NCI-H446 treated with DMSO at 0.1 percent for 48 hours (cell line): Measurements from ENCODE around the gene SELENOO.
"Not testable (repeated sequence)": the region's sequence is repeated elsewhere in the genome, so short reads cannot be mapped to it uniquely, and the experiment has no call there.

ENCODE experiments used
- DNase-seq: peaks from one replicate; lab custom pipeline; 2025; lab: John Stamatoyannopoulos, UW

Gene SELENOO

DNA sequence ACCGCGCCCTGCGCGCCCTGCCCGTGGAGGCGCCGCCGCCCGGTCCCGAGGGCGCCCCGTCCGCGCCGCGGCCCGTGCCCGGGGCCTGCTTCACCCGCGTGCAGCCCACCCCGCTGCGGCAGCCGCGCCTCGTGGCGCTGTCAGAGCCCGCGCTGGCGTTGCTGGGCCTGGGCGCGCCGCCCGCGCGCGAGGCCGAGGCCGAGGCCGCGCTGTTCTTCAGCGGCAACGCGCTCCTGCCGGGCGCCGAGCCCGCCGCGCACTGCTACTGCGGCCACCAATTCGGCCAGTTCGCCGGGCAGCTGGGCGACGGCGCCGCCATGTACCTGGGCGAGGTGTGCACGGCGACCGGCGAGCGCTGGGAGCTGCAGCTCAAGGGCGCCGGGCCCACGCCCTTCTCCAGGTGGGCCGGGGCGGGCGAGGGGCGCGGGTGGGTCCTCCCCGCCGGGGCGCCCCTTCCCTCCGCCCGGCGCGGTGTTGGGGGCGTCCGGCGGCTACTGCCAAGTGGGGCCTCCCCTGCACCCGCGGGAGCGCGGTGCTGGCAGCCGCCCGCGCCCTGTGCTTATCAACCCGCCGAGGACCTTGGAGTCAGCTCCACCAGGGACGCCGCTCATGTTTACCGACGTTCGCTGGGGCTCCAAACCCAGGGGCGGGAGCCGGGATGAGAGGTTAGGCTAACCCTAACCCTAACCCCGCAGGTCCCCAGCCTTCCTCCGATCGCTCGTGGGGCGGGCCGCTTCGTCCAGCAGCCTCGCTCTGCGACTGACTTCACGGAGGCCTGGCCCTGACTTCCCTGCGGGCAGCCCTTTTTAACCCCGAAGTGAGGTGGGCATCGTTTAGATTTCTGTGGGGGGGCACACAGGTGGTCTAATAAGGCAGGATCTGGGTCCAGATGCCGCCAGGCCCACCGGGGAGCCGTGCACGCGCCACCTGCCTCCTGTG lies 649 bp downstream of the SELENOO start:
- no peak for DNase-seq

DNA sequence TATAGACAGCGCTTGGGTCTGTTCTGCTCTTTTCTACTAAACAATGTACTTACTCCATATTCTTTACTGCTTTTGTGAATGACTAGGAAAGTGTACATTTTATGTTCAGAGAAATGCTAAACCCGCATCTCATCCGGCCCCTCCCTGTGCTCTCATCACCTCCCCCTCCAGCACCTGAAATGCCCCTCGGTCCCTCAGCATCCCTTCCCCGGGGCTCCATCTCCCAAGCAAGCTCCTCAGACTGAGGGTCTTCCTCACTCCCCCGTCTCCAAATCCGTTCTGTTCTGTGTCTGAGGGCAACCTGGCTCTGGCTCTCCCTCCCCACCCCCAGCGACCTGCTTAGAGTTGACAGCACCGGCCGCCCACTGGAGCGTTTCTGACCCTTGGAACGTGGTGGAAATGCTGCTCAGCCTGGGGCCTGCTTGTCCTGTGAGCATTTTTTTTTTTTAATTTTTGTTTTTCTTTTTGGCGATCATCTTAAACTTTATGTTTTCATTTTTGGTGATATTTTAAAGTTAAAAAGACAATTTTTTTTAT lies 1.4 kb downstream of the SELENOO start:
- DNase-seq: no peak

DNA sequence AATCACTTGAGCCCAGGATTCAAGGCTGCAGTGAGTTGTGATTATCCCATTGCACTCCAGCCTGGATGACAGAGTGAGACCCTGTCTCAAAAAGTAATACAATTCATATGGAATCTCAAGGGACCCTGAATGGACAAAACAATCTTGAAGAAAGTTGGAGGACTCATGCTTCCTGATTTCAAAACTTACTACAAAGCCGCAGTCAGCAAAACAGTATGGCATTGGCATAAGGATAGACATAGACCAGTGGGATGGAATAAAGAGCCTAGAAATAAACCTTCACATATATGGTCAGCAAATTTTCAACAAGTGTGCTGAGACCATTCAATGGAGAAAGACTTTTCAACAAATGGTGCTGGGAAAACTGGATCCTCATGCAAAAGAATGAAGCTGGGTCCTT lies 2.5 kb downstream of the SELENOO start:
- no peak for DNase-seq

DNA sequence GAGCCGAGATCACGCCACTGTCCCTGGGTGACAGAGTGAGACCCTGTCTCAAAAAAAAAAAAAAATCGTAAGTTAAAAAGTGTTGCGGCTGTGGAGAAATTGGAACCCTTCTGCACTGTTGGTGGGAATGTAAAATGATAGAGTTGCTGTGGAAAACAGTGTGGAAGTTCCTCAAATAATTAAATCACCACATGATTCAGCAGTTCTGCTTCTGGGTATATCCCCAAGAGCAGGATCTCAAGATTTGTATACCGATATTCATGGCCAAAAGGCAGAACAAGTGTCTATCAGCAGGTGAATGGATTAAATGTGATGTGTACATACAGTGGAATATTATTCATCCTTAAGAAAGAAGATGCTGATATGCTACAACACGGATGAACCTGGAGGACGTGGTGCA lies 3.8 kb downstream of the SELENOO start:
- DNase-seq: no peak

DNA sequence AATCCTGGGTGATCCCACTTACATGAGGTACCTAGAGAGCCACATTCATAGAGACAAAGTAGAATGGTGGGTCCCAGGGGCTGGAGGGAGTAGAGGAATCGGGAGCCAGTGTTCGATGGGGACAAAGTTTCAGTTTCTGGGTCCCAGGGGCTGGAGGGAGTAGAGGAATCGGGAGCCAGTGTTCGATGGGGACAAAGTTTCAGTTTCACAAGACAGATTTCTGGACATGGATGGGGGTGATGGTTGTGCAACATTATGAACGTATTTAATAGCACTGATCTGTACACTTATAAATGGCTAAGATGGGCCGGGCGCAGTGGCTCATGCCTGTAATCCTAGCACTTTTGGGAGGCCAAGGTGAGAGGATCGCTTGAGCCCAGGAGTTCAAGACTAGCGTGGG lies 4.2 kb downstream of the SELENOO start:
- DNase-seq: not testable (repeated sequence)

DNA sequence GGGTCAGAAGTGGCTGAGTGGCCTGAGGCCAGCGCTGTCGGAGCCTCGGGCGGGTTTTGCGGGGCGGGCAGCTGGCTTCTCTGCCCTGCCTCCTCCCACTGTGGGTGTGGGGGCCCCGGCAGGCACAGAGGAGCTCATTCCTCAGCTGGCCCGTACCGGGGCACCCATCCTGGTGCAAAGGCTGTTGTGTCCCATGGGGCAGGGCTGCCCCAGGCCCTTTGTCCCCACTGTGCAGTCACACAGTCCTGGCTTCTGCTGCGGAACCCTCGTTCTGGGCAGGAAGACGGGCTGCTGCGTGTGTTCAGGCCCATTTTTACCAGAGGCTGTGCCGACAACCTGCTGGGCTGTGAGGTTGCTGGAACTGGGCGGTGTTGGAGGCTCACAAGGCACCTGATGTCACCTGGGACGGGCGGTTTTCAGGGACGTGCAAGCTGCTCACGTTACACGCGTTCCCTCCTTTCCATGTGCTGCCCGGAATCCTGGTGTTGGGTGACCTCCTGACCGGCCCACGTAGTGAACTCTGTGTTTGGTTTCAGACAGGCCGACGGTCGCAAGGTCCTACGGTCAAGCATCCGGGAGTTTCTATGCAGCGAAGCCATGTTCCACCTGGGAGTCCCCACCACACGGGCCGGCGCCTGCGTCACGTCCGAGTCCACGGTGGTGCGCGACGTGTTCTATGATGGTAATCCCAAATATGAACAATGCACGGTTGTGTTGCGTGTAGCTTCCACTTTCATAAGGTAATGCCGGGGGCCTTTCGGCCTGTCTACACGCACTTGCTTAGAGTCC lies 5.2 kb downstream of the SELENOO start:
- DNase-seq: no peak

DNA sequence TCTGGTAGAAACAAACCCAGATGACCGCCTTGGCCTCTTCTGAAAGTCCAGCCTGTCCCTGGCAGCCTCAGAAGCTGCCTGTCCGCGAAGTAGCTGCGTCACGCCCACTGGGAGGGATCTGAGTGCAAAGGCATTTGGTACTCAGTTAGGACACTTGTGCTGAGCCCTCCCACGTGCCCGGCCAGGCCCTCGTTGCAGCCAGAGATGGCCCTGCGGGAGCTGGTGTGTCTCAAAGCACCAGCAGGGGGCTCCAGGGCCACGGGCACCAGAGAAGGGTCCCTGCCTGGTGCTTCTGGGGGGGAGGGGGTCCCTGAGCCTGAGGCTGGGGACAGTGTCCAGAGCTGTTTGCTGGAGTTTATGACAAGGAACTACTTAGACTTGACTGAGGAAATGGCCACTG lies 5.8 kb downstream of the SELENOO start:
- no peak for DNase-seq

DNA sequence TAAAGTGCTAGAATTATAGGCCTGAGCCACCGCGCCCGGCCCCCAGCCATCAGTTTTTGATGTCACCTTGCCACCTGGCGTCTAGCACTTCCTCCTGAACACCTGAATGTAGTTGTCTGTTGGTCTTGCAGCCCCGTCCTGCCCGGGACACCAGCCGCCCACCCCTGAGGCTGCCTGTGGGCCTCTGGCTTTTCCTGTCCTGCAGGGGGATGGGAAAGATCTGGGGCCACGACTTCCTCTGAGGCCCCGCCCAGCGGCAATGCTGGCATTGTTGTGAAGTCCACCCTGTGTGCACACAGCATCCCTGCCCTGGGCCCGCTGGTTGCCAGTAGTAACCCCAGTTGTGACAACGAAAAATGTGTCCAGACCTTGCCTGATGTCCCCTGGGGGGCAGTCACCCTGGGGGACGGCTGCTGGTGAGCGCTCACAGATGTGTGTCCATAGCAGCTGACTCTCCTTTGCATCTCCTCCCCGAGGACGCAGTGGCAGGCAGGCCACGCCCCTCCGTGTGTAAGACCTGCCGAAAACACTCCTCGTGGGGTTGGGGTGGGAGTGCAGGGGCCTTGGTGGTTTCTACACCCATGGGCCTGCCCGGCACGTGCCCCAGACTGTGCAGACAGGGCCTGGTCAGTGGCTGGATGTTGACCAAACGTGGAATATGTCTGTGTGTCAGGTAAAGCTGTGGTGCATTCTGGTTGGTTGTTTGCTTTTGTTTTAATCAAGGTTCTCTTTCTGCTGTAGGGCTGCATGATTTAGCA lies 6.8 kb downstream of the SELENOO start:
- DNase-seq: no peak

DNA sequence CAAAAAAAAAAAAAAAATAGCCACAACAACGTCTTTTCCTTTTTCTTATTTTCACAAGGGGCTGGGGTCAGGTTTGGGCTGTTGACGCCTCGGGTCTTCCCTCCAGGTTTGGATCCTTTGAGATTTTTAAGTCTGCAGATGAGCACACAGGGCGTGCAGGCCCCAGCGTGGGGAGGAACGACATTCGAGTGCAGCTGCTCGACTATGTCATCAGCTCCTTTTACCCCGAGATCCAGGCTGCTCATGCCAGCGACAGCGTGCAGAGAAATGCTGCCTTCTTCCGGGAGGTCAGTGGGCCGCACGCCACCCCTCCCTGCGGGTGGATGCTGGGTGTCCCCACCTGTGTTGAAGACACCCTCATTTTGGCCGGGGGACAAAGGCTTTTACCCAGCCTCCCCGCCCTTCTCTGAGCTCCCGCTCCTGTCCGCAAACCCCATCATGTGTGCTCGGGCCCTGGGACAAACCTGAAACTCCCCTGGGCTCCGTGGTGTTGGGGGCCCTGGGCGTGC lies 7.7 kb downstream of the SELENOO start:
- DNase-seq: no peak

DNA sequence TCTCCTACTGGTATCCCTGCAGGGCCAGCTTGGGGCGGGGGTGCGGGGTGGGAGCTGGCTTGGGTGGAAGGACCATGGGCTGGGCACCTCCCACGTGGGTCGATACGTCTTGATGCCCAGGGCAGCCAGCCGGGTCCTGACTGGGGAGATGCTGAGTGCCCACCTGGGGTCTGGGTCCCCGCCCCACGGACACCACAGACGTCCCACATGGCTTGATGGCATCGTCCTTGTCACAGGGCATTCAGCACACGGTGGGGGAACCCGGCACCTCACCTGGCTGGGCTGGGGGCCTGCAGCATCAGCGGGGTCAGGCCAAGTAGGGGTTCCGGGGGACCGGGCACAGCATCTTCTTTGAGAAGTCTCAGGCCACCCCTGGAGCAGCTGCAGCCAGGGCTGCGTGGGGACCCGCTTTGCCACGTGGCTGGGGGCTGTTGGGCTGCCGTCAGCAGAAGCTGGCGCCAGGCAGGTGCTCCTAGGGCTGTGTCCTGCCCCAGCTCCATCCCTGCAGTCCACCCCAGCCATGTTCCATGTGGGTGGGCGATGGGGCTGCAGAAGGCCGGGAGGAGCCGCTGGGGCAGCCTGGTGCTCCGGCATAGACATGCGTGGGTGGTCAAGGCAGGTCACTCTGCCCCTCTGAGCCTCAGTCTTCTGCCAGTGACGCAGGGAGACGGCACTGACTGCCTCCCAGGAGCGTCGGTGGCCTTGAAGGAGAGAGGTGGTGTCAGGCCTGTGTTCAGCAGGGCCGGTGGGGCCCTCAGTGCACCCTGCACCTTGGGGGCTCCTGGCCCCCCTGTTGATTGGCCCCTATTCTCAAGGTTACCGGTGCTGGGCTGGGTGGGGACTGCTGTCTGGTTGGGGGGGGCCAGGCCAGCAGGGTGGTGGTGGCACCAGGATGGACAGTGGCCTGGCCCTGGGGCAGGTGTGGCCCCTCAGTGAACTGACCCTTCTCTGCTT lies 8.4 kb downstream of the SELENOO start:
- DNase-seq: no peak

DNA sequence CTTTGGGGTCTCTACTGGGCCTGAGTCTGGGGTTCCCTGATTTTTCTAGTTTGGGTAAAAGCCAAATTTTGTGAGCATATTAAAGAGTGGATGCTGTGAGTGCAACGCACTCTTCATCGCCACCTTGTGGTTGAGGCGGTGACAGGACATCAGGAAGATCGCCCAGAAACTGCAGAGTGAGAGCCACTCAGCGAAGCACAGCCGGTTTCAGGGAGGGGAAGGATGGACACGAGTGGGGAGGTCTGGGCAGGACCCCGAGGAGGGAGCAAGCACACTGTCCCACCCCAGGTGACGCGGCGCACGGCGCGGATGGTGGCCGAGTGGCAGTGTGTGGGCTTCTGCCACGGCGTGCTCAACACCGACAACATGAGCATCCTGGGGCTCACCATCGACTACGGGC lies 9.1 kb downstream of the SELENOO start:
- DNase-seq: no peak

DNA sequence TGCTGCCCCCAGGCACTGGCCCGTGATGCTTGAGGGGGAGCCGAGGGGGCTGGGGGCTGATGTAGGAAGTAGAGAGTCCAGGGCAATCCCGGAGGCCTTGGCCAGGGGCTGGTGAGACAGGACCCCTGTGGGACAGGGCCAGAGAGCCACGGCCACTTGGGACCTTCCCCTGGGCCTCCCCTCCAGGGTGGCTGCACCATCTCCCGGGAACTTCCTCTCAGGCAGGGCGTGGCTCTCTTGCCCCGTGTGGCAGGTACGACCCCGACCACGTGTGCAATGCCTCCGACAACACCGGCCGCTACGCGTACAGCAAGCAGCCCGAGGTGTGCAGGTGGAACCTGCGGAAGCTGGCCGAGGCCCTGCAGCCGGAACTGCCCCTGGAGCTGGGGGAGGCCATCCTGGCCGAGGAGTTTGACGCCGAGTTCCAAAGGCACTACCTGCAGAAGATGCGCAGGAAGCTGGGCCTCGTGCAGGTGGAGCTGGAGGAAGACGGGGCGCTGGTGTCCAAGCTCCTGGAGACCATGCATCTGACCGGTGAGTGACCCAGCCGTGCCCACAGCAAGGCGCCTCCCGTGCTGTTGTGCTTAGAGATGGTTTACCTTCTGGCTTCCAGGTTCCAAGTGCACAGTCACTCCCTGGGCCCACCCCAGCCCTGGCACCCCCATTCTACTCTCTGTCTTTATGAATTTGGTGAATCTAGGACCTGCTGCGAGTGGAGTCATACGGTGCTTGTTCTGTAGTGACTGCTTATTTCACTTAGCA lies 9.7 kb downstream of the SELENOO start:
- DNase-seq: no peak

DNA sequence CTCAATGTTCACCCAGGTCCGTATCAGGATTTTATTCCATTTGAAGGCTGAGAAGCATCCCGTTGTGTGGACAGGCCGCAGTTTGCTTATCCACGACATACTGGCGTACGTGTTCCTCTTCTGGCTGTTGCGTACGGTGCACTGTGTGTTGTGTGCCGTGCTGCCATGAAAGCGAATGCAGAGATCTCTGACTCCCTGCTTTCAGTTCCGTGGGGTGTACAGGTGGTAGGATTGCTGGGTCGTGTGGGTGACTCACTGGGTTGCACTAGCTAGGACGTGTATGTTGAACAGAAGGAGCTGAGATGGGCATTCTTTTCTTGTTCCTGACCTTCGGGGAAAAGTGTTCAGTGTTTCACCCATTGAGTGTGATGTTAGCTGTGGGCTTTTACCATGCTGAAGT lies 10.3 kb downstream of the SELENOO start:
- DNase-seq: no peak

DNA sequence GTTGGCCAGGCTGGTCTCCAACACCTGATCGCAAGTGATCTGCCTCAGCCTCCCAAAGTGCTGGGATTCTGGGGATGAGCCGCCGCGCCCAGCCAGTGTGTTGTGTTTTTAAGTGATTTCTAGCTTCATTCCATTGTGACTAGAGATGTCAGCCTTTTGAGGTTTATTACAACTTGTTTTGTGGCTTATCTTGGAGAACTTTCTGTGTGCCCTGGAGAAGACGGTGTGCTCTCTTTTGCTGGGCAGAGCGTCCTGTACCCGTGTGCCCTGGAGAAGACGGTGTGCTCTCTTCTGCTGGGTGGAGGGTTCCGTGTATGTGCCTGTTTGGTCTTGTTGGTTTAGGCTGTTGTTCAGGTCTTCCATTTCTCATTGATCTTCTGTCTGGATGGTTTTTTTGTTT lies 12.5 kb downstream of the SELENOO start:
- DNase-seq: no peak

DNA sequence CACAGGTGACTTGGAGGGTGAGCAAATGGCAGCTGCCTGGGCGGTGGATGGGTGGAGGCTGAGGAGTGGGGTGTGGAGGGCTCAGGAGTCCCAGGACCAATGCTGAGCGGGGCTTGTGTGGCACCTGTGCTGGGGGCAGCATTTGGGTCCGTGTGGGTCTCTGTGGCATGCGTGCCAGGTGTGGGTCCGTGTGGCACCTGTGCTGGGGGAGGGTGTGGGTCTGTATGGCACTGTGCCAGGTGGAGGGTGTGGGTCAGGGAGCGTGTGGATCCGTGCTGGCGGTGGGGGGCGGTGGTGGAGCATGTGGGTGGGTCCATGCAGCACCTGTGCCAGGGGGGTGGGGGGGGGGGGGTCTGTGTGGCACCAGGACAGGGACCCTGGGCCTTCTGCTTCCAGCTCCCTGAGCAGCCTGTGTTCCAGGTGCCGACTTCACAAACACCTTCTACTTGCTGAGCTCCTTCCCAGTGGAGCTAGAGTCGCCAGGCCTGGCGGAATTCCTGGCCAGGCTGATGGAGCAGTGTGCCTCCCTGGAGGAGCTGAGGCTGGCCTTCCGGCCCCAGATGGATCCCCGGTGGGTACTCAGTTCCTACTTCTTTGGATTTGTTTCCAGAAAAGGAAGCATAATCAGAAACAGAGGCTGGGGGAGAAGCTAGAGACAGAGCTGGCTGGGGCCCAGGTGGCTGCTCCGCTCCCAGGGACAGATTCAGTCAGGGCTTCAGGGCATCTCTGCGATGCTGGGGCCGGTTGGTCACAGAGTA lies 14.7 kb downstream of the SELENOO start:
- no peak for DNase-seq

DNA sequence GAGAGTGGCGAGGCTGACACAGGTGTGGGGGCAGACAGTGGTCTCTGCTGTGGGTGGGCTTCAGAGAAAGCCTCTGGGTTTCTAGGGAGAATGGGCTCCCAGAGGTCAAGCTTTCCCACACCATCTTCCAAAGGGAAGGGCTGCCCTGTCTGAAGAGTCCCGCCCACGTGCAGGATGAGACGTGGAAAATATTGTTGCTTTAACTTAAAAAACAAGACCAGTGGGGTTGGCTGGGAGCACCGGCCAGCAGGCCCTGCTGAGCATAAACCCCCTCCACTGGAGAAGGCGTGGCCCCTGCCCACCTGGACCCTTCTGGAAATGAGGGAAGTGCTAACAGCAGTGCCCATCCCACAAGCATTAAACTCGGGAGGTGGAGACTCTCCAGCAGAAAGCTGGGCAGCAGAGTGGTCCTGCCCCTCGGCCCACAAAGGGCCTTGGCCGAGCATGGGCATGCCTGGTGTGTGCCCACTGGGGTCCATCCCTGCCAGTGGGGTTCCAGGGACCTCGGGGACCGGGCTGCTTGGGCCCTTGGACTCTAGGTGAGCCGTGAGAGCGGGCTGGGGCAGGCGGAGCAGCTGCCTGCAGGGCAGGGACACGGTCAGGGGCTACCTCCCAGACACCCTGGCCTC lies 15.4 kb downstream of the SELENOO start:
- DNase-seq: no peak

DNA sequence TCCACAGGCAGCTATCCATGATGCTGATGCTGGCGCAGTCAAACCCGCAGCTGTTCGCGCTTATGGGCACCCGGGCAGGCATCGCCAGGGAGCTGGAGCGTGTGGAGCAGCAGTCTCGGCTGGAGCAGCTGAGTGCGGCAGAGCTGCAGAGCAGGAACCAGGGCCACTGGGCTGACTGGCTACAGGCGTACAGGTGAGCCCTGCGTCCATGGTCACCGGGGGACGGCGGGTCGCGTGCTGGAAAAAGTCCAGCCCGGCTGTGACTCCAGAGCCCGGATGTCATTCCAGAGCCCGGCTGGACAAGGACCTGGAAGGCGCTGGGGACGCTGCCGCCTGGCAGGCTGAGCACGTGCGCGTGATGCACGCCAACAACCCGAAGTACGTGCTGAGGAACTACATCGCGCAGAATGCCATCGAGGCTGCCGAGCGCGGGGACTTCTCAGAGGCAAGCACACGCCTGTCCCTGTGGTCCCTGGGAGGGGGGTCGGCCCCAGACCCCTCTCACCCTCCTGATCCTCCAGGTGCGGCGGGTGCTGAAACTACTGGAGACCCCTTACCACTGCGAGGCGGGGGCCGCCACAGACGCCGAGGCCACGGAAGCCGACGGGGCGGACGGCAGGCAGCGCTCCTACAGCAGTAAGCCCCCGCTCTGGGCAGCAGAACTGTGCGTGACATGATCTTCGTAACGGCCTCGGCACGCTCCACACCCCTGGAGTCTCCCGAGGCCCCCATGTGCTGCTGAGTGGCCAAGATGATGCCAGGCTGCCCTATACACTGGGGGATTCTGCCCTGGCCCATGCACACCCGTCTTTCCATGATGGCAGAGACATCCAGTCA lies 16.1 kb downstream of the SELENOO start:
- no peak for DNase-seq
